PC-3 (cell line): Measurements from ENCODE around the gene CATSPERZ.

ENCODE experiments used
- CTCF ChIP-seq: fragments of 300-600 bp; sonication (generic); conservative IDR thresholded peaks from 2 replicates; pipeline ENCODE4 v1.5.1; 2017; ENCODE audit warnings: antibody characterized with exemption, low read depth, mild to moderate bottlenecking, low read length
- EZH2 ChIP-seq: fragments of 300-600 bp; sonication (generic); IDR thresholded peaks from one replicate; pipeline ENCODE4 v1.6.1; 2017; ENCODE audit warnings: antibody characterized with exemption, mild to moderate bottlenecking, low read length; ENCODE audit not compliant: unreplicated experiment

GRCh38 chr11:64342869-64343745 lies 42.9 kb downstream of the CATSPERZ start:
- TF ChIP-seq CTCF (no peak), EZH2 (no peak)
